HepG2 (cell line): Measurements from ENCODE around the gene C11orf86.

Source experiments
- ADNP ChIP-seq: sonication (generic); formaldehyde crosslinking; IDR thresholded peaks from 2 replicates; pipeline ENCODE4 v1.4.0; 2020; ENCODE audit warnings: missing genetic modification reagents
- AGO2 ChIP-seq: fragments of 200-400 bp; formaldehyde crosslinking; optimal IDR thresholded peaks from 2 replicates; pipeline ENCODE3; 2017; ENCODE audit warnings: mild to moderate bottlenecking, low read depth, low read length, moderate library complexity
- FOXK1 ChIP-seq: sonication (generic); formaldehyde crosslinking; IDR thresholded peaks from 2 replicates; pipeline ENCODE4 v1.4.0; 2020; ENCODE audit warnings: low read depth, missing genetic modification reagents, borderline replicate concordance
- JUN ChIP-seq: sonication (generic); formaldehyde crosslinking; IDR thresholded peaks from 2 replicates; pipeline ENCODE4 v1.4.0; 2020; ENCODE audit warnings: mild to moderate bottlenecking, missing genetic modification reagents
- NRL ChIP-seq: sonication (generic); formaldehyde crosslinking; IDR thresholded peaks from 2 replicates; pipeline ENCODE4 v1.5.0; 2020; ENCODE audit warnings: missing genetic modification reagents, mild to moderate bottlenecking, moderate library complexity, borderline replicate concordance
- POLR2A ChIP-seq, 2 experiments: IDR thresholded peaks; 2 replicates each; pipeline ENCODE4 v1.6.1; 2011; ENCODE audit warnings: low read depth in 2 of 2, low read length in 2 of 2, mild to moderate bottlenecking in 1 of 2, moderate library complexity in 1 of 2; ENCODE audit not compliant: insufficient read depth in 1 of 2
- SP1 ChIP-seq, 2 experiments: fragments of 450-650 bp in 1 of 2; sonication (generic) in 1 of 2; formaldehyde crosslinking in 1 of 2; IDR thresholded peaks; 2 replicates each; pipeline versions ENCODE4 v1.4.0 to v1.6.1; 2016 to 2020; ENCODE audit warnings: missing genetic modification reagents in 1 of 2
- TAF1 ChIP-seq: sonication (generic); formaldehyde crosslinking; IDR thresholded peaks from 2 replicates; pipeline ENCODE4 v1.4.0; 2020; ENCODE audit warnings: missing genetic modification reagents
- ZBTB1 ChIP-seq: sonication (generic); formaldehyde crosslinking; IDR thresholded peaks from 2 replicates; pipeline ENCODE4 v1.4.0; 2020; ENCODE audit warnings: missing genetic modification reagents, borderline replicate concordance
- ZFX ChIP-seq: sonication (generic); formaldehyde crosslinking; IDR thresholded peaks from 2 replicates; pipeline ENCODE4 v1.4.0; 2020; ENCODE audit warnings: mild to moderate bottlenecking, low read depth, missing genetic modification reagents, moderate library complexity
- TF ChIP-seq, protein P1 (sequence below): sonication (generic); formaldehyde crosslinking; IDR thresholded peaks from 2 replicates; pipeline ENCODE4 v1.8.1; 2023; ENCODE audit warnings: missing genetic modification reagents, inconsistent platforms, borderline replicate concordance
- TF ChIP-seq, protein P2 (sequence below): IDR thresholded peaks from 2 replicates; pipeline ENCODE4 v1.6.1; 2016
- TF ChIP-seq, protein P3 (sequence below): IDR thresholded peaks from 2 replicates; pipeline ENCODE4 v1.6.1; 2016; ENCODE audit warnings: low read depth
- TF ChIP-seq, protein P4 (sequence below): sonication (generic); formaldehyde crosslinking; IDR thresholded peaks from 2 replicates; pipeline ENCODE4 v1.5.0; 2020; ENCODE audit warnings: mild to moderate bottlenecking, missing genetic modification reagents, moderate library complexity

DNA sequence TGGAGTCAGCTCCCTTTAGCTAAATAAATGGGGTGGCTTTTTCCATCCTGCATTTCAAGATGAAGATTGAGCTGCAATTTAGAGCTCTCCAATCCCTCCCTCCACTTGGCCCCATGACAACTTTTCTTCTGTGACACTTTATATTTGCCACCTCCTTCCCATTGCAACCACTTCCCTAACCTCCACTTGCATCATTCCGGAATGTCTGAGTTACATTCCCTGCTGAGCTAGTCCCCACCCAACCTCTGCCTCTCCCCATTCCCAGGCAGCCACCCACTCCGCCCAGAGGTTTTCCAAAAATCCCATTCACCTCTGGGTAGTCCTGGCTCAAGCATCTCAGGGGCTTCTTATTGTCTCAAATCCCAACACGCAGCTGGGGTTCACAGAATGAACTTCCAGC lies 41.6 kb upstream of the C11orf86 start:
- no peak for TF ChIP-seq SP1 (IDR thresholded peaks at IDR 0.05)
- TF ChIP-seq SP1 (CRISPR knock-in tag; IDR thresholded peaks at IDR 0.05), result no peak
- no peak for TF ChIP-seq JUN (CRISPR knock-in tag)
- no peak for TF ChIP-seq AGO2
- no peak for TF ChIP-seq ZFX (CRISPR knock-in tag)
- TF ChIP-seq, protein P1, sequence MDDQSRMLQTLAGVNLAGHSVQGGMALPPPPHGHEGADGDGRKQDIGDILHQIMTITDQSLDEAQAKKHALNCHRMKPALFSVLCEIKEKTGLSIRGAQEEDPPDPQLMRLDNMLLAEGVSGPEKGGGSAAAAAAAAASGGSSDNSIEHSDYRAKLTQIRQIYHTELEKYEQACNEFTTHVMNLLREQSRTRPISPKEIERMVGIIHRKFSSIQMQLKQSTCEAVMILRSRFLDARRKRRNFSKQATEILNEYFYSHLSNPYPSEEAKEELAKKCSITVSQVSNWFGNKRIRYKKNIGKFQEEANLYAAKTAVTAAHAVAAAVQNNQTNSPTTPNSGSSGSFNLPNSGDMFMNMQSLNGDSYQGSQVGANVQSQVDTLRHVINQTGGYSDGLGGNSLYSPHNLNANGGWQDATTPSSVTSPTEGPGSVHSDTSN, result no peak
- TF ChIP-seq NRL (CRISPR knock-in tag), result no peak
- no peak for TF ChIP-seq POLR2A (IDR thresholded peaks at IDR 0.05; ENCODE audit: insufficient read depth in 1 of 2, low read depth in 2 of 2, low read length in 2 of 2)
- no peak for TF ChIP-seq ZBTB1 (CRISPR knock-in tag)
- TF ChIP-seq, protein P2, sequence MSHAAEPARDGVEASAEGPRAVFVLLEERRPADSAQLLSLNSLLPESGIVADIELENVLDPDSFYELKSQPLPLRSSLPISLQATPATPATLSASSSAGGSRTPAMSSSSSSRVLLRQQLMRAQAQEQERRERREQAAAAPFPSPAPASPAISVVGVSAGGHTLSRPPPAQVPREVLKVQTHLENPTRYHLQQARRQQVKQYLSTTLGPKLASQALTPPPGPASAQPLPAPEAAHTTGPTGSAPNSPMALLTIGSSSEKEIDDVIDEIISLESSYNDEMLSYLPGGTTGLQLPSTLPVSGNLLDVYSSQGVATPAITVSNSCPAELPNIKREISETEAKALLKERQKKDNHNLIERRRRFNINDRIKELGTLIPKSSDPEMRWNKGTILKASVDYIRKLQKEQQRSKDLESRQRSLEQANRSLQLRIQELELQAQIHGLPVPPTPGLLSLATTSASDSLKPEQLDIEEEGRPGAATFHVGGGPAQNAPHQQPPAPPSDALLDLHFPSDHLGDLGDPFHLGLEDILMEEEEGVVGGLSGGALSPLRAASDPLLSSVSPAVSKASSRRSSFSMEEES (CRISPR knock-in tag), result no peak
- no peak for TF ChIP-seq ADNP (CRISPR knock-in tag)
- no peak for TF ChIP-seq FOXK1 (CRISPR knock-in tag)
- TF ChIP-seq, protein P3, sequence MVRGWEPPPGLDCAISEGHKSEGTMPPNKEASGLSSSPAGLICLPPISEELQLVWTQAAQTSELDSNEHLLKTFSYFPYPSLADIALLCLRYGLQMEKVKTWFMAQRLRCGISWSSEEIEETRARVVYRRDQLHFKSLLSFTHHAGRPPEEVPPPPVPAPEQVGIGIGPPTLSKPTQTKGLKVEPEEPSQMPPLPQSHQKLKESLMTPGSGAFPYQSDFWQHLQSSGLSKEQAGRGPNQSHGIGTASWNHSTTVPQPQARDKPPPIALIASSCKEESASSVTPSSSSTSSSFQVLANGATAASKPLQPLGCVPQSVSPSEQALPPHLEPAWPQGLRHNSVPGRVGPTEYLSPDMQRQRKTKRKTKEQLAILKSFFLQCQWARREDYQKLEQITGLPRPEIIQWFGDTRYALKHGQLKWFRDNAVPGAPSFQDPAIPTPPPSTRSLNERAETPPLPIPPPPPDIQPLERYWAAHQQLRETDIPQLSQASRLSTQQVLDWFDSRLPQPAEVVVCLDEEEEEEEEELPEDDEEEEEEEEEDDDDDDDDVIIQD, result no peak
- TF ChIP-seq, protein P4, sequence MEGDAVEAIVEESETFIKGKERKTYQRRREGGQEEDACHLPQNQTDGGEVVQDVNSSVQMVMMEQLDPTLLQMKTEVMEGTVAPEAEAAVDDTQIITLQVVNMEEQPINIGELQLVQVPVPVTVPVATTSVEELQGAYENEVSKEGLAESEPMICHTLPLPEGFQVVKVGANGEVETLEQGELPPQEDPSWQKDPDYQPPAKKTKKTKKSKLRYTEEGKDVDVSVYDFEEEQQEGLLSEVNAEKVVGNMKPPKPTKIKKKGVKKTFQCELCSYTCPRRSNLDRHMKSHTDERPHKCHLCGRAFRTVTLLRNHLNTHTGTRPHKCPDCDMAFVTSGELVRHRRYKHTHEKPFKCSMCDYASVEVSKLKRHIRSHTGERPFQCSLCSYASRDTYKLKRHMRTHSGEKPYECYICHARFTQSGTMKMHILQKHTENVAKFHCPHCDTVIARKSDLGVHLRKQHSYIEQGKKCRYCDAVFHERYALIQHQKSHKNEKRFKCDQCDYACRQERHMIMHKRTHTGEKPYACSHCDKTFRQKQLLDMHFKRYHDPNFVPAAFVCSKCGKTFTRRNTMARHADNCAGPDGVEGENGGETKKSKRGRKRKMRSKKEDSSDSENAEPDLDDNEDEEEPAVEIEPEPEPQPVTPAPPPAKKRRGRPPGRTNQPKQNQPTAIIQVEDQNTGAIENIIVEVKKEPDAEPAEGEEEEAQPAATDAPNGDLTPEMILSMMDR (CRISPR knock-in tag), result no peak
- TF ChIP-seq TAF1 (CRISPR knock-in tag), result no peak
